ENCODE data around the gene NUP88.
"Not testable (repeated sequence)": the region's sequence is repeated elsewhere in the genome, so short reads cannot be mapped to it uniquely, and the experiment has no call there.

NUP88 gene

GRCh38 chr17:5419356-5419958 lies at the start of gene NUP88:
Gene NUP88, minus strand, starts transcription at chr17:5419662. Its CDS starts 12 bp downstream, at chr17:5419650.
- DNase-seq = peak; percentile 79 to 94 (median 92)

GRCh38 chr17:5468075-5468473 lies 48.6 kb upstream of the NUP88 start:
- no peak for DNase-seq

GRCh38 chr17:5467416-5467815 lies 48.0 kb upstream of the NUP88 start:
- DNase-seq = no peak

GRCh38 chr17:5466295-5466694 lies 46.8 kb upstream of the NUP88 start:
- no peak for DNase-seq

GRCh38 chr17:5464717-5465507 lies 45.5 kb upstream of the NUP88 start:
- no peak for DNase-seq

- DNase-seq = no peak
These were observed 27.3 kb upstream of the NUP88 start for GRCh38 chr17:5446786-5447185.

- DNase-seq = no peak
These were observed 24.7 kb upstream of the NUP88 start for GRCh38 chr17:5444209-5444608.

GRCh38 chr17:5443728-5444127 lies 24.3 kb upstream of the NUP88 start:
- DNase-seq = no peak

GRCh38 chr17:5439446-5439764 lies 19.9 kb upstream of the NUP88 start:
- DNase-seq = no peak

- DNase-seq = peak; percentile 84 to 90 (median 86)
These were observed 19.4 kb upstream of the NUP88 start, which contains the start of gene C1QBP for GRCh38 chr17:5438716-5439445. Gene C1QBP, minus strand, starts transcription at chr17:5439155. Its CDS starts 82 bp downstream, at chr17:5439073.

GRCh38 chr17:5437721-5438317 lies 18.4 kb upstream of the NUP88 start:
- no peak for DNase-seq

- not testable (repeated sequence) for DNase-seq
These were observed 16.4 kb upstream of the NUP88 start for GRCh38 chr17:5435781-5436315.

GRCh38 chr17:5434984-5435383 lies 15.5 kb upstream of the NUP88 start:
- DNase-seq = no peak

- no peak for DNase-seq
These were observed 12.6 kb upstream of the NUP88 start for GRCh38 chr17:5431949-5432556.

GRCh38 chr17:5431234-5431633 lies 11.8 kb upstream of the NUP88 start:
- DNase-seq = not testable (repeated sequence)

- DNase-seq = no peak
These were observed 11.0 kb upstream of the NUP88 start for GRCh38 chr17:5430413-5430999.

GRCh38 chr17:5429191-5429887 lies 9.9 kb upstream of the NUP88 start:
- DNase-seq = no peak

GRCh38 chr17:5425826-5426225 lies 6.4 kb upstream of the NUP88 start:
- no peak for DNase-seq

- no peak for DNase-seq
These were observed 5.4 kb upstream of the NUP88 start for GRCh38 chr17:5424909-5425308.

- DNase-seq = no peak
These were observed 3.0 kb upstream of the NUP88 start for GRCh38 chr17:5422505-5422904.

GRCh38 chr17:5419959-5420653 lies 644 bp upstream of the NUP88 start, which contains the start of gene RPAIN:
Gene RPAIN, plus strand, starts transcription at chr17:5420182. Its CDS starts 29 bp downstream, at chr17:5420211.
- peak; percentile 69 to 79 (median 74) for DNase-seq

Data from activated CD4-positive, CD25-positive, alpha-beta regulatory T cell (primary cell).